Colonic mucosa (tissue), 4 donors: ENCODE measurements around the gene COL11A2. TPM values are rescaled to one million over a fixed set of nuclear protein-coding genes. Genes with fewer than 3 reads are reported as not detected.
A peak's percentile ranks its signal among the peaks of the same experiment; 100 is the strongest.
"Not testable (repeated sequence)": the region's sequence is repeated elsewhere in the genome, so short reads cannot be mapped to it uniquely, and the experiment has no call there.

Source experiments
- DNase-seq: peaks from one replicate; pipeline ENCODE4 v3.0.0-alpha.2; 2020
- H3K27ac ChIP-seq: fragments of 200-600 bp; one replicate; pipeline ENCODE4 v1.8.0; 2021
- H3K27me3 ChIP-seq: fragments of 200-600 bp; one replicate; pipeline ENCODE4 v1.8.0; 2021
- H3K36me3 ChIP-seq: fragments of 200-600 bp; one replicate; pipeline ENCODE4 v1.8.0; 2021
- H3K4me1 ChIP-seq: fragments of 200-600 bp; one replicate; pipeline ENCODE4 v1.8.0; 2021; ENCODE audit warnings: mild to moderate bottlenecking
- H3K4me3 ChIP-seq: fragments of 200-600 bp; one replicate; pipeline ENCODE4 v1.8.0; 2021
- H3K9ac ChIP-seq, 2 donors: one replicate each; pipeline ENCODE4 v1.7.0; 2013; ENCODE audit warnings: control low read depth in 2 of 2, low read depth in 2 of 2, low read length in 2 of 2
- H3K9me3 ChIP-seq: fragments of 200-600 bp; one replicate; pipeline ENCODE4 v1.8.0; 2021
- CTCF ChIP-seq: fragments of 200-600 bp; IDR thresholded peaks from one replicate; pipeline ENCODE4 v1.8.0; 2022; ENCODE audit warnings: antibody characterized with exemption, mild to moderate bottlenecking
- intact Hi-C: fragments of 100-400 bp; cut with DNase I; formaldehyde crosslinking; loops from one replicate; pipeline ENCODE4 v1.14.1; 2022
- total RNA-seq, 2 donors: library from RNA; stranded (reverse); fragmentation: NEBNext Ultra II Directional in 1 of 2; extraction: Animal tissue kit (Norgen Biotek cat#: 25700) in 1 of 2; gene quantifications; one replicate each; pipeline ENCODE4 v1.2.1, GENCODE V29; 2021
- donor health status: healthy.
- donor health status: DM: no; HTN: no; CAD: no.
- donor health status: DM: no; HTN: no; CAD: no.

The COL11A2 gene
- total RNA-seq, 2 donors from 2014 or later = 0.13 to 0.44 TPM

- H3K4me3 ChIP-seq = no peak overlapping the region
- H3K9me3 ChIP-seq = no peaks in the 10 kb centered on the region
- H3K9ac ChIP-seq = no peak overlapping the region
- no peaks in the 10 kb centered on the region for H3K36me3 ChIP-seq
- no peak for DNase-seq
- H3K4me1 ChIP-seq = no peaks in the 10 kb centered on the region
- TF ChIP-seq CTCF = no peak
- H3K27me3 ChIP-seq = no peaks in the 10 kb centered on the region
- intact Hi-C loops = no loop called here
- no peak overlapping the region for H3K27ac ChIP-seq
These were observed 35.3 kb downstream of the COL11A2 start for GRCh38 chr6:33156964-33157363.

GRCh38 chr6:33156561-33156960 lies 35.7 kb downstream of the COL11A2 start:
- TF ChIP-seq CTCF = no peak
- Histone ChIP-seq H3K27me3 (no peaks in the 10 kb centered on the region), H3K4me1 (no peaks in the 10 kb centered on the region), H3K9ac (no peak overlapping the region), H3K36me3 (no peaks in the 10 kb centered on the region), H3K9me3 (no peaks in the 10 kb centered on the region), H3K4me3 (no peak overlapping the region), H3K27ac (no peak overlapping the region)
- intact Hi-C loops = no loop called here
- no peak for DNase-seq

GRCh38 chr6:33154349-33154748 lies 37.9 kb downstream of the COL11A2 start:
- Histone ChIP-seq H3K9me3 (no peaks in the 10 kb centered on the region), H3K4me1 (no peaks in the 10 kb centered on the region), H3K27ac (no peak overlapping the region), H3K4me3 (no peak overlapping the region), H3K36me3 (no peaks in the 10 kb centered on the region), H3K9ac (no peak overlapping the region), H3K27me3 (no peaks in the 10 kb centered on the region)
- TF ChIP-seq CTCF = no peak
- no peak for DNase-seq
- intact Hi-C loops = loop anchor here (5.0 kb wide), 1 partner anchor 37 kb away; no protein-coding TSS in a partner anchor

GRCh38 chr6:33151050-33151449 lies 41.2 kb downstream of the COL11A2 start:
- intact Hi-C loops = loop anchor here (5.0 kb wide), 1 partner anchor 34 kb away; no protein-coding TSS in a partner anchor
- Histone ChIP-seq H3K4me3 (no peak overlapping the region), H3K27ac (no peak overlapping the region), H3K4me1 (no peaks in the 10 kb centered on the region), H3K9ac (no peak overlapping the region), H3K27me3 (no peaks in the 10 kb centered on the region), H3K36me3 (no peaks in the 10 kb centered on the region), H3K9me3 (no peaks in the 10 kb centered on the region)
- DNase-seq = no peak
- TF ChIP-seq CTCF = no peak

GRCh38 chr6:33150560-33150959 lies 41.7 kb downstream of the COL11A2 start:
- not testable (repeated sequence) for H3K9me3 ChIP-seq, H3K4me3 ChIP-seq, H3K4me1 ChIP-seq, H3K36me3 ChIP-seq, H3K27ac ChIP-seq, DNase-seq, H3K9ac ChIP-seq, H3K27me3 ChIP-seq
- intact Hi-C loops = loop anchor here (5.0 kb wide), 1 partner anchor 33 kb away; no protein-coding TSS in a partner anchor

GRCh38 chr6:33147807-33148666 lies 44.2 kb downstream of the COL11A2 start:
- DNase-seq = no peak
- Histone ChIP-seq H3K27ac (no peak overlapping the region), H3K9ac (no peak overlapping the region), H3K36me3 (no peaks in the 10 kb centered on the region), H3K27me3 (no peaks in the 10 kb centered on the region), H3K4me1 (no peaks in the 10 kb centered on the region), H3K9me3 (no peaks in the 10 kb centered on the region), H3K4me3 (no peak overlapping the region)
- peak; percentile 53 for TF ChIP-seq CTCF
- intact Hi-C loops = no loop called here
